ENCODE data around the gene TTC28. TPM values are rescaled to one million over a fixed set of nuclear protein-coding genes. Genes with fewer than 3 reads are reported as not detected.

TTC28 gene
- total and polyA plus RNA-seq, 12 donors = 2.1 to 27.7 (median 20.4) TPM

- Histone ChIP-seq H3K27ac (peak overlapping the region in 6 of 10 donors; percentile 1 to 62 (median 52)), H3K4me3 (no peak overlapping the region), H3K27me3 (no peaks in the 10 kb centered on the region), H3K9me3 (no peaks in the 10 kb centered on the region), H3K4me1 (peaks cover 0 to 34% (median 20%) of the 10 kb centered on the region in 9 donors), H3K36me3 (no peaks in the 10 kb centered on the region)
- intact Hi-C loops (cut with DNase I) = loop anchor here in 1 of 10 donors (5.0 kb wide), 1 partner anchor 173 kb away; no protein-coding TSS in a partner anchor
- WGBS, 2 donors = 47 to 53% methylated on average over 5 of the region's 5 CpGs
- DNase-seq (peak; percentile 14 to 17), ATAC-seq (peak in 6 of 8 donors; percentile 64 to 93 (median 79))
- TF ChIP-seq, protein P1, sequence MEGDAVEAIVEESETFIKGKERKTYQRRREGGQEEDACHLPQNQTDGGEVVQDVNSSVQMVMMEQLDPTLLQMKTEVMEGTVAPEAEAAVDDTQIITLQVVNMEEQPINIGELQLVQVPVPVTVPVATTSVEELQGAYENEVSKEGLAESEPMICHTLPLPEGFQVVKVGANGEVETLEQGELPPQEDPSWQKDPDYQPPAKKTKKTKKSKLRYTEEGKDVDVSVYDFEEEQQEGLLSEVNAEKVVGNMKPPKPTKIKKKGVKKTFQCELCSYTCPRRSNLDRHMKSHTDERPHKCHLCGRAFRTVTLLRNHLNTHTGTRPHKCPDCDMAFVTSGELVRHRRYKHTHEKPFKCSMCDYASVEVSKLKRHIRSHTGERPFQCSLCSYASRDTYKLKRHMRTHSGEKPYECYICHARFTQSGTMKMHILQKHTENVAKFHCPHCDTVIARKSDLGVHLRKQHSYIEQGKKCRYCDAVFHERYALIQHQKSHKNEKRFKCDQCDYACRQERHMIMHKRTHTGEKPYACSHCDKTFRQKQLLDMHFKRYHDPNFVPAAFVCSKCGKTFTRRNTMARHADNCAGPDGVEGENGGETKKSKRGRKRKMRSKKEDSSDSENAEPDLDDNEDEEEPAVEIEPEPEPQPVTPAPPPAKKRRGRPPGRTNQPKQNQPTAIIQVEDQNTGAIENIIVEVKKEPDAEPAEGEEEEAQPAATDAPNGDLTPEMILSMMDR (IDR thresholded peaks at IDR 0.05) = no peak
Measured at GRCh38 chr22:28268850-28269249, 410.8 kb downstream of the TTC28 start.

DNA sequence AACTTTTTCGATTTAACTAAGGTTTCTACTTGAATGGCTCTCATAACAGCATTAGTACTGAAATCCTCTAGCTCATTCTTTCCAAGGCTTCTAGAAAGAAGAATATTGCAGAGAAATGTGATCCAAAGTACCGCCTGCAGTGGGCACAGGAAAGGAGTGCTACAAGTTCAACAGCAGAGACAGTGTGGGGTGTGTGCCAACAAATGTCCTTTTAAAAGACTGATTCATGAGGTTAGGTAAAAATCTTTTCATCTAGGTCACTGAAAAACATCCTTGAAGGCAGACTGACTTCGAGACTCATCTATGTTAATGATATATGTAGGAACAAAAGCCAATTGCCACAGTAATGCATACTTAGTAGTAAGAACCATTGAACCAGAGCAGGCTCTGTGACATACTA lies 411.5 kb downstream of the TTC28 start:
- H3K4me1 ChIP-seq = peaks cover 0 to 34% (median 20%) of the 10 kb centered on the region in 9 donors
- no peak for DNase-seq
- no peaks in the 10 kb centered on the region for H3K27me3 ChIP-seq
- H3K27ac ChIP-seq = peak overlapping the region in 2 of 10 donors; percentile 44 to 62
- peak in 1 of 8 donors; percentile 38 for ATAC-seq
- H3K4me3 ChIP-seq = no peak overlapping the region
- no peaks in the 10 kb centered on the region for H3K9me3 ChIP-seq
- TF ChIP-seq, protein P1 (IDR thresholded peaks at IDR 0.05) = no peak
- intact Hi-C loops (cut with DNase I) = loop anchor here in 1 of 10 donors (5.0 kb wide), 1 partner anchor 174 kb away; no protein-coding TSS in a partner anchor
- H3K36me3 ChIP-seq = no peaks in the 10 kb centered on the region
- 83 to 92% methylated on average over 3 of the region's 3 CpGs for WGBS, 2 donors

GRCh38 chr22:28260619-28261018 lies 419.0 kb downstream of the TTC28 start:
- H3K36me3 ChIP-seq = no peaks in the 10 kb centered on the region
- peaks cover 0 to 7% (median 0%) of the 10 kb centered on the region in 11 donors for H3K9me3 ChIP-seq
- H3K4me3 ChIP-seq = no peak overlapping the region
- DNase-seq (no peak), ATAC-seq (peak in 2 of 8 donors; percentile 39 to 49)
- no peaks in the 10 kb centered on the region for H3K27me3 ChIP-seq
- 97 to 99% methylated on average over 2 of the region's 2 CpGs for WGBS, 2 donors
- no peak overlapping the region for H3K27ac ChIP-seq
- peaks cover 0 to 22% (median 18%) of the 10 kb centered on the region in 9 donors for H3K4me1 ChIP-seq
- TF ChIP-seq, protein P1 (IDR thresholded peaks at IDR 0.05) = no peak
- intact Hi-C loops (cut with DNase I) = no loop called here

DNA sequence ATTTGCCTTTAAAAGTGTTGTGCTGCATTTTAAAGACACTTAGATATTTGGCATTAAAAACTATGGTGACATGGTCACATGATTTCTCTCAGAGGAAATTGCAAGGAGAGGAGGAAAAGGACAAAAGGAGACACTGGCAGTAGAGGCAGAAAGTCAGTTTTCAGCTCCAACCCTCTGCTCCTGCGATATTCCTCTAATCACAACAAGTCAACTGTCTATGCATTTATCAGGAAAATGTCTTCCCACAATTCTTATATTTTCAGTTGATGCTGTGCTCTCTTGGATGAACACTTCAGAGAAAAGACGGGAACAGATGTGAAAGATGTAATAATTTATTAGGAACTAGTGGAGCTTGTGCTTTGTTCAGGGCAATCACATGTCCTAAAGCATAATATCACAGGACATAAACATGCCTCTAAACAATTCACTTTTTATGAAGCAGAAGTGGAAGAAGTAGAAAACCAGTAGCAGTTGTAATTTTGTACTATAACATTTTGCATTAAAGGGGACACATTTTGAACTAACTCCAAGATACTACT lies 419.8 kb downstream of the TTC28 start:
- intact Hi-C loops (cut with DNase I) = loop anchor here in 3 of 10 donors (10.0 kb wide), 2 partner anchors 185 to 335 kb away; no protein-coding TSS in a partner anchor

More for the DNA sequence above, 419.8 kb downstream of the TTC28 start:
- ATAC-seq = no peak
- Histone ChIP-seq H3K27ac (no peak overlapping the region), H3K36me3 (peaks cover 0 to 5% (median 0%) of the 10 kb centered on the region in 9 donors), H3K9me3 (peaks cover 0 to 7% (median 0%) of the 10 kb centered on the region in 11 donors), H3K27me3 (no peaks in the 10 kb centered on the region), H3K4me3 (no peak overlapping the region), H3K4me1 (peaks cover 0 to 22% (median 18%) of the 10 kb centered on the region in 9 donors)
- DNase-seq = no peak
- whole genome bisulfite sequencing, 2 donors = 74 to 79% methylated on average over 2 of the region's 2 CpGs
- TF ChIP-seq, protein P1 (IDR thresholded peaks at IDR 0.05) = no peak
